ENCODE measurements around the gene ADCY3. TPM values are rescaled to one million over a fixed set of nuclear protein-coding genes. Genes with fewer than 3 reads are reported as not detected.

The ADCY3 gene
- total RNA-seq, 1 donor from 2014 or later = 25.3 TPM

GRCh38 chr2:24874035-24874434 is 46.0 kb downstream of the ADCY3 start:
- no peak for DNase-seq

GRCh38 chr2:24873619-24874018 is 46.4 kb downstream of the ADCY3 start:
- DNase-seq = no peak

GRCh38 chr2:24872344-24873115 is 47.5 kb downstream of the ADCY3 start:
- DNase-seq = no peak

- DNase-seq = no peak
Observed at GRCh38 chr2:24871852-24872333, 48.1 kb downstream of the ADCY3 start.

GRCh38 chr2:24870891-24871705 is 48.9 kb downstream of the ADCY3 start:
- no peak for DNase-seq

GRCh38 chr2:24870440-24870839 is 49.6 kb downstream of the ADCY3 start:
- DNase-seq = no peak

- no peak for DNase-seq
Observed at GRCh38 chr2:24866946-24867345, 53.1 kb downstream of the ADCY3 start.

- DNase-seq = no peak
Observed at GRCh38 chr2:24863641-24864040, 56.4 kb downstream of the ADCY3 start.

GRCh38 chr2:24861500-24861899 is 58.5 kb downstream of the ADCY3 start:
- DNase-seq = no peak

GRCh38 chr2:24860631-24861030 is 59.4 kb downstream of the ADCY3 start:
- no peak for DNase-seq

- DNase-seq = no peak
Observed at GRCh38 chr2:24859968-24860600, 60.0 kb downstream of the ADCY3 start.

- DNase-seq = no peak
Observed at GRCh38 chr2:24858996-24859395, 61.0 kb downstream of the ADCY3 start.

GRCh38 chr2:24857746-24858145 is 62.3 kb downstream of the ADCY3 start:
- no peak for DNase-seq

- DNase-seq = no peak
Observed at GRCh38 chr2:24856791-24857211, 63.2 kb downstream of the ADCY3 start.

- DNase-seq = no peak
Observed at GRCh38 chr2:24855726-24856125, 64.3 kb downstream of the ADCY3 start.

- no peak for DNase-seq
Observed at GRCh38 chr2:24855022-24855622, 64.9 kb downstream of the ADCY3 start.

- DNase-seq = no peak
Observed at GRCh38 chr2:24853996-24854395, 66.0 kb downstream of the ADCY3 start.

- no peak for DNase-seq
Observed at GRCh38 chr2:24853046-24853445, 67.0 kb downstream of the ADCY3 start.

- DNase-seq = no peak
Observed at GRCh38 chr2:24852431-24853020, 67.5 kb downstream of the ADCY3 start.

- no peak for DNase-seq
Observed at GRCh38 chr2:24852026-24852425, 68.0 kb downstream of the ADCY3 start.

- no peak for DNase-seq
Observed at GRCh38 chr2:24850944-24851343, 69.1 kb downstream of the ADCY3 start.

GRCh38 chr2:24845691-24846090 is 74.3 kb downstream of the ADCY3 start:
- DNase-seq = no peak

Measured in skin of body (tissue), 2 donors.